Measurements from ENCODE around the gene OTULIN.

DNA sequence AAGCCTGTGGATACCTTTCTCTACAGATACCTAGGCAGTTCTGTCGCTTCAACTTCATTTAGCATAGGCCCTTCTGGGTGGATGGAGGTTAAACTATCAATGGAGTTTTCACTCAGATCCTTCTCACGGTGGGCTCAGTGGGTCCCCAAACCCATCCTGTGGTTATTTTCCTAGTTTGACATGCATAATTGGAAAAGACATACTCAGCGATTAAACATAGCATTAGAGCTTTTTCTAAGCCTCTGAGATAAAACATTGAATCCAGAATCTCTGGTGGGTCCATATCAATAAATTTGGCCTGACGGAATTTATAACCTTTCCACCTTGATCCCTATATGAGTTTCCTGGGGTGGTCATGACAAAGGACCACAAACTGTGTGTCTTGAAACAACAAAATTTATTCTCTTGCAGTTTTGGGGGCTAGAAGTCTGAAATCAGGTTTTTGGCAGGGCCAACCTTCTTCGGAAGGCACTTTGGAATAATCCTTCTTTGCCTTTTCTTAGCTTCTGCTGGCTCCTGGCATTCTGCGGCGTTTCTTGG is 1.7 kb upstream of the OTULIN start:
- TF ChIP-seq, protein P1, sequence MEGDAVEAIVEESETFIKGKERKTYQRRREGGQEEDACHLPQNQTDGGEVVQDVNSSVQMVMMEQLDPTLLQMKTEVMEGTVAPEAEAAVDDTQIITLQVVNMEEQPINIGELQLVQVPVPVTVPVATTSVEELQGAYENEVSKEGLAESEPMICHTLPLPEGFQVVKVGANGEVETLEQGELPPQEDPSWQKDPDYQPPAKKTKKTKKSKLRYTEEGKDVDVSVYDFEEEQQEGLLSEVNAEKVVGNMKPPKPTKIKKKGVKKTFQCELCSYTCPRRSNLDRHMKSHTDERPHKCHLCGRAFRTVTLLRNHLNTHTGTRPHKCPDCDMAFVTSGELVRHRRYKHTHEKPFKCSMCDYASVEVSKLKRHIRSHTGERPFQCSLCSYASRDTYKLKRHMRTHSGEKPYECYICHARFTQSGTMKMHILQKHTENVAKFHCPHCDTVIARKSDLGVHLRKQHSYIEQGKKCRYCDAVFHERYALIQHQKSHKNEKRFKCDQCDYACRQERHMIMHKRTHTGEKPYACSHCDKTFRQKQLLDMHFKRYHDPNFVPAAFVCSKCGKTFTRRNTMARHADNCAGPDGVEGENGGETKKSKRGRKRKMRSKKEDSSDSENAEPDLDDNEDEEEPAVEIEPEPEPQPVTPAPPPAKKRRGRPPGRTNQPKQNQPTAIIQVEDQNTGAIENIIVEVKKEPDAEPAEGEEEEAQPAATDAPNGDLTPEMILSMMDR (IDR thresholded peaks at IDR 0.05; ENCODE audit: insufficient read depth, low read depth, low read length): no peak
- TF ChIP-seq EZH2 (IDR thresholded peaks at IDR 0.05; ENCODE audit: insufficient read depth, low read length): no peak

All from astrocyte (in vitro differentiated cells and primary cell).